Hepatocyte (in vitro differentiated cells): ENCODE data around the gene SLC52A1.

ENCODE experiments used
- EZH2phosphoT487 ChIP-seq: fragments of 200-600 bp; sonication (generic); IDR thresholded peaks from one replicate; pipeline ENCODE4 v1.6.1; 2018; ENCODE audit warnings: antibody characterized with exemption, mild to moderate bottlenecking, low read depth, moderate library complexity; ENCODE audit not compliant: unreplicated experiment, severe bottlenecking
- TF ChIP-seq, protein P1 (sequence below): fragments of 200-600 bp; sonication (generic); IDR thresholded peaks from 2 replicates; pipeline ENCODE4 v1.5.1; 2016; ENCODE audit warnings: antibody characterized with exemption, mild to moderate bottlenecking; ENCODE audit not compliant: poor library complexity

DNA sequence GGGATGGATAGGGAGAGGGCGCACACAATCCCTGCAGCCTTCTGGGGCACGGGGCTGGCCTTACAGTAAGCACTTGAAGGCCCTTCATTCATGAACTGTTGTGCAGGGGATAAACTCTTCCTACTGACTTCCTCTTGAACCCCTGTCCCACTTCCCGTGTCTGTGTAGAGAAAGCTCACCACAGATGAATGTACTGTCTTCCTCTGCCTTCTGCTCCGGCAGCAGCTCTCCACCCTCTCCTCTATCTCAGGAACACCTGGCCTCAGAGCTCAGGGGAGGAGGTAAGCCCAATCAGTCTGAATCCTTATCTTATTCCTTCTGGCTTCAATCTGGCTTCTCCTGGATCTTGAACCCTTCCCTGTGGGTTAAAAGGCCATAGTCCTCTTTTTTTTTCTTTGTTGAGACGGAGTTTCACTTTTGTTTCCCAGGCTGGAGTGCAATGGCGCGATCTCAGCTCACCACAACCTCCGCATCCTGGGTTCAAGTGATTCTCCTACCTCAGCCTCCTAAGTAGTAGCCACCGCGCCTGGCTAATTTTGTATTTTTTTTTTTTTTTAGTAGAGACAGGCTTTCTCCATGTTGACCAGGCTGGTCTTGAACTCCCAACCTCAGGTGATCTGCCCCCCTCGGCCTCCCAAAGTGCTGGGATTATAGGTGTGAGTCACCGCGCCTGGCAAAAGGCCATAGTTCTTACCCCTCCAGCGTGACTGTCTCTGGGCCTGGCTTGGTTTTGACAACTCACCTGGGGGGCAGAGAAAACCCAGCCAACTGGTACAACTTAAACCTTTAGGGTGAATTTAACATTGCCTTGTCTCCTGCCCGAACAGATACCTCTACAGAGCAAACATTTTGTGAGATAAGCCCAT is 7.2 kb upstream of the SLC52A1 start:
- TF ChIP-seq, protein P1, sequence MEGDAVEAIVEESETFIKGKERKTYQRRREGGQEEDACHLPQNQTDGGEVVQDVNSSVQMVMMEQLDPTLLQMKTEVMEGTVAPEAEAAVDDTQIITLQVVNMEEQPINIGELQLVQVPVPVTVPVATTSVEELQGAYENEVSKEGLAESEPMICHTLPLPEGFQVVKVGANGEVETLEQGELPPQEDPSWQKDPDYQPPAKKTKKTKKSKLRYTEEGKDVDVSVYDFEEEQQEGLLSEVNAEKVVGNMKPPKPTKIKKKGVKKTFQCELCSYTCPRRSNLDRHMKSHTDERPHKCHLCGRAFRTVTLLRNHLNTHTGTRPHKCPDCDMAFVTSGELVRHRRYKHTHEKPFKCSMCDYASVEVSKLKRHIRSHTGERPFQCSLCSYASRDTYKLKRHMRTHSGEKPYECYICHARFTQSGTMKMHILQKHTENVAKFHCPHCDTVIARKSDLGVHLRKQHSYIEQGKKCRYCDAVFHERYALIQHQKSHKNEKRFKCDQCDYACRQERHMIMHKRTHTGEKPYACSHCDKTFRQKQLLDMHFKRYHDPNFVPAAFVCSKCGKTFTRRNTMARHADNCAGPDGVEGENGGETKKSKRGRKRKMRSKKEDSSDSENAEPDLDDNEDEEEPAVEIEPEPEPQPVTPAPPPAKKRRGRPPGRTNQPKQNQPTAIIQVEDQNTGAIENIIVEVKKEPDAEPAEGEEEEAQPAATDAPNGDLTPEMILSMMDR, result no peak
- TF ChIP-seq EZH2phosphoT487, result no peak
